WTC11 (cell line): ENCODE data around the gene ECHS1. TPM values are rescaled to one million over a fixed set of nuclear protein-coding genes. Genes with fewer than 3 reads are reported as not detected.
A peak's percentile ranks its signal among the peaks of the same experiment; 100 is the strongest.

Experiments used
- ATAC-seq: fragments of 200-7000 bp; cut with Tn5 transposase; 2 replicates; pipeline ENCODE4 v1.10.0; 2021; ENCODE audit warnings: mild to moderate bottlenecking, moderate library complexity
- CTCF ChIA-PET: fragments of 300-600 bp; sonication (Branson Sonifier 250); formaldehyde crosslinking; loops from one replicate; lab custom pipeline; 2021; ENCODE audit warnings: antibody characterized with exemption; lab: Charles Lee
- POLR2A ChIA-PET: fragments of 350-600 bp; sonication (Branson Sonifier 250); formaldehyde crosslinking; loops from one replicate; lab custom pipeline; 2021; ENCODE audit warnings: antibody characterized with exemption; lab: Charles Lee
- DNase-seq: peaks from one replicate; pipeline ENCODE4 v3.0.0; 2021; ENCODE audit warnings: low spot score
- H3K27ac Mint-ChIP-seq: 2 replicates; pipeline ENCODE4 v1.8.0; 2021; ENCODE audit warnings: mixed read lengths
- H3K27me3 Mint-ChIP-seq: 2 replicates; pipeline ENCODE4 v1.8.0; 2021; ENCODE audit warnings: low read depth, mild to moderate bottlenecking, moderate library complexity, mixed read lengths
- H3K36me3 Mint-ChIP-seq: 2 replicates; pipeline ENCODE4 v1.8.0; 2021; ENCODE audit warnings: mixed read lengths
- H3K4me1 Mint-ChIP-seq: 2 replicates; pipeline ENCODE4 v1.8.0; 2022; ENCODE audit warnings: mixed read lengths
- H3K4me3 Mint-ChIP-seq: 2 replicates; pipeline ENCODE4 v1.8.0; 2021; ENCODE audit warnings: mild to moderate bottlenecking, moderate library complexity, mixed read lengths
- H3K9me3 Mint-ChIP-seq: 2 replicates; pipeline ENCODE4 v1.8.0; 2021; ENCODE audit warnings: mixed read lengths
- ATF6 ChIP-seq: sonication (generic); formaldehyde crosslinking; IDR thresholded peaks from 2 replicates; pipeline ENCODE4 v1.8.1; 2023; ENCODE audit warnings: mild to moderate bottlenecking, missing genetic modification reagents
- CTCF ChIP-seq: fragments of 200-600 bp; IDR thresholded peaks from 2 replicates; pipeline ENCODE4 v1.8.0; 2022; ENCODE audit warnings: antibody characterized with exemption
- E2F5 ChIP-seq: sonication (generic); formaldehyde crosslinking; IDR thresholded peaks from 2 replicates; pipeline ENCODE4 v1.8.1; 2022; ENCODE audit warnings: mild to moderate bottlenecking, moderate library complexity, missing genetic modification reagents
- ETV6 ChIP-seq: sonication (generic); formaldehyde crosslinking; IDR thresholded peaks from 2 replicates; pipeline ENCODE4 v1.8.1; 2022; ENCODE audit warnings: mild to moderate bottlenecking, missing genetic modification reagents
- HMGXB4 ChIP-seq: sonication (generic); formaldehyde crosslinking; IDR thresholded peaks from 2 replicates; pipeline ENCODE4 v1.8.1; 2023; ENCODE audit warnings: mild to moderate bottlenecking, moderate library complexity, missing genetic modification reagents
- RELA ChIP-seq: sonication (generic); formaldehyde crosslinking; IDR thresholded peaks from 2 replicates; pipeline ENCODE4 v1.8.1; 2022; ENCODE audit warnings: missing genetic modification reagents, mild to moderate bottlenecking, borderline replicate concordance
- ZNF219 ChIP-seq: sonication (generic); formaldehyde crosslinking; IDR thresholded peaks from 2 replicates; pipeline ENCODE4 v1.8.0; 2023; ENCODE audit warnings: missing genetic modification reagents, mild to moderate bottlenecking, borderline replicate concordance
- ZNF423 ChIP-seq: fragments of 250-450 bp; sonication (Bioruptor Pico); IDR thresholded peaks from 2 replicates; pipeline ENCODE4 v2.1.2; 2022; ENCODE audit warnings: mild to moderate bottlenecking, moderate library complexity
- ZNF425 ChIP-seq: fragments of 250-450 bp; sonication (Bioruptor Pico); conservative IDR thresholded peaks from 2 replicates; pipeline ENCODE4 v1.9.0; 2021; ENCODE audit warnings: mild to moderate bottlenecking
- ZNF512 ChIP-seq: sonication (generic); formaldehyde crosslinking; IDR thresholded peaks from 2 replicates; pipeline ENCODE4 v1.8.1; 2022; ENCODE audit warnings: missing genetic modification reagents, borderline replicate concordance
- total RNA-seq: library from RNA; stranded (reverse); gene quantifications from 3 replicates; pipeline ENCODE4 v1.2.3, GENCODE V29; 2021

ECHS1 gene
- total RNA-seq, 1 experiment from 2014 or later: 84.1 TPM

GRCh38 chr10:133329491-133330202 is 43.5 kb downstream of the ECHS1 start:
- no peaks in the 10 kb centered on the region for H3K36me3 Mint-ChIP-seq
- H3K9me3 Mint-ChIP-seq: peaks cover 6% of the 10 kb centered on the region
- H3K4me3 Mint-ChIP-seq: peak overlapping the region; percentile 22
- no peak overlapping the region for H3K27ac Mint-ChIP-seq
- 0 out of 2 replicates have a peak, but pooled peaks have one; percentile 48 for TF ChIP-seq HMGXB4 (CRISPR knock-in tag)
- peak; percentile 95 for TF ChIP-seq CTCF
- 0 out of 2 replicates have a peak, but pooled peaks have one; percentile 34 for TF ChIP-seq E2F5 (CRISPR knock-in tag)
- peak; percentile 82 for TF ChIP-seq ZNF423
- no peak for TF ChIP-seq ZNF219
- no peak for TF ChIP-seq RELA (CRISPR knock-in tag)
- 0 out of 2 replicates have a peak, but pooled peaks have one; percentile 35 for TF ChIP-seq ETV6 (CRISPR knock-in tag)
- H3K27me3 Mint-ChIP-seq: peaks cover 88% of the 10 kb centered on the region
- peak; percentile 90 for DNase-seq
- ChIA-PET POLR2A (no interaction called here), CTCF (interaction anchor here (0.7 to 4.1 kb wide), 31 partner anchors 11 to 171 kb away, joined by 3 to 26 read pairs (median 4); partner anchors contain the start of genes ECHS1, FUOM, MTG1 and PAOX)
- peaks cover 14% of the 10 kb centered on the region for H3K4me1 Mint-ChIP-seq
- peak; percentile 81 for ATAC-seq

GRCh38 chr10:133328358-133329343 is 44.5 kb downstream of the ECHS1 start:
- CTCF ChIA-PET: interaction anchor here (0.9 to 4.1 kb wide), 24 partner anchors 10 to 170 kb away, joined by 3 to 26 read pairs (median 6); partner anchors contain the start of genes ECHS1, FUOM, MTG1 and PAOX
- Mint-ChIP-seq H3K4me1 (peaks cover 14% of the 10 kb centered on the region), H3K36me3 (no peaks in the 10 kb centered on the region), H3K27ac (no peak overlapping the region), H3K4me3 (no peak overlapping the region), H3K9me3 (peaks cover 6% of the 10 kb centered on the region), H3K27me3 (peaks cover 87% of the 10 kb centered on the region)
- POLR2A ChIA-PET: no interaction called here
- ATAC-seq (no peak), DNase-seq (no peak)
- TF ChIP-seq ZNF425 (CRISPR knock-in tag) (no peak), ATF6 (CRISPR knock-in tag) (no peak), ZNF512 (CRISPR knock-in tag) (no peak)
